HTR-8/SVneo (cell line): ENCODE measurements around the gene TMEM145.

Experiments used
- DNase-seq: peaks from one replicate; pipeline ENCODE4 v3.0.0; 2011; ENCODE audit warnings: low spot score, mixed read lengths; ENCODE audit not compliant: insufficient read length
- FAIRE-seq: peaks from 2 replicates; lab custom pipeline; 2011; peaks lifted over from hg19 to GRCh38; lab: Jason Lieb, UNC

TMEM145 gene

GRCh38 chr19:42353341-42354015 lies 40.4 kb downstream of the TMEM145 start:
- FAIRE-seq: no peak
- DNase-seq: no peak

- FAIRE-seq (no peak), DNase-seq (no peak)
Observed at GRCh38 chr19:42355896-42356295, 42.8 kb downstream of the TMEM145 start.

DNA sequence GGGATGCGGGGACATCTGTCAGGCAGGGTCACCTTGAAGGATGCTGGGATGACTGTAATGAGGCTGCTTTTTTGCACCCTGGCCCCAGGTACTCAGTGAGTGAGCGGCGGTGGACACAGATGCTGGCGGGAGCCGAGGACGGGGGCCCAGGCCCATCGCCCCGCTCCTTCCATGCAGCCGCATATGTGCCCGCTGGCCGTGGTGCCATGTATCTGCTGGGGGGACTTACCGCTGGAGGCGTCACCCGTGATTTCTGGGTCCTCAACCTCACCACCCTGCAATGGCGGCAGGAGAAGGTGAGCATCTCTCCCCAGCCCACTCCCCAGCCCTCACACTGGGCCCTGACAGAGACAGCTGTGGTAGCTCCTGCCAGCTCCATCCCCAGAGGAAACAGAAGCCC lies 43.6 kb downstream of the TMEM145 start:
- FAIRE-seq (no peak), DNase-seq (no peak)

- no peak for DNase-seq
- FAIRE-seq: no peak
Observed at GRCh38 chr19:42357290-42357689, 44.2 kb downstream of the TMEM145 start.

DNA sequence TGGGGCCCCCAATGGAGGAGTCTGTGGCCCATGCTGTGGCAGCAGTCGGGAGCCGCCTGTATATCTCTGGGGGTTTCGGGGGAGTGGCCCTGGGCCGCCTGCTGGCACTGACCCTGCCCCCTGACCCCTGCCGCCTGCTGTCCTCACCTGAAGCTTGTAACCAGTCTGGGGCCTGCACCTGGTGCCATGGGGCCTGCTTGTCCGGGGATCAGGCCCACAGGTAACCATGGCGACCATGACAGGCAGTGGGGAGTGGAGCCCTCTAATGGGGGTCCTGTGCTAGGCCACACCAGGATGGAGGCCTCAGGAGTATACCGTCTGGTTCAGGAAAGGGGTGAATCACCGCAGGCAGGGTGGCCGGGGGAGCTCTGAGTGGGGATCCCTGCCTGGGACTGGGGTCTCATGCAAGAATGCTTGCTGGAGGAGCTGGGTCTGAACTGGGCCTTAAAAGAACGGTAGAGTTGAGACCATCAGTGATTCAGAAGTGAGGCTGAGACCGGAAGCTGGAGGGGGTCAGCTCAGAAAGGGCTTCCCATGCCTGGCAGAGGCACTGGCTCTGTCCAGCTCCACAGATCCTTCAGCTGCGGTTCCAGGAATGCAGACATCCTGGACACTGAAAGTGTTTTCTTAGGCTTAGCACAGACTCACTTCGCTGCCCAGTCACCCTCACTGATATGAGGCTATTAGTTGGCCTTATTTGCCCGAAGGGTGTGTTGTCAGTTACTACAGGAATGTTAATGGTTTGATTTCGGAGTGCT lies 47.9 kb downstream of the TMEM145 start:
- no peak for FAIRE-seq
- DNase-seq: no peak

DNA sequence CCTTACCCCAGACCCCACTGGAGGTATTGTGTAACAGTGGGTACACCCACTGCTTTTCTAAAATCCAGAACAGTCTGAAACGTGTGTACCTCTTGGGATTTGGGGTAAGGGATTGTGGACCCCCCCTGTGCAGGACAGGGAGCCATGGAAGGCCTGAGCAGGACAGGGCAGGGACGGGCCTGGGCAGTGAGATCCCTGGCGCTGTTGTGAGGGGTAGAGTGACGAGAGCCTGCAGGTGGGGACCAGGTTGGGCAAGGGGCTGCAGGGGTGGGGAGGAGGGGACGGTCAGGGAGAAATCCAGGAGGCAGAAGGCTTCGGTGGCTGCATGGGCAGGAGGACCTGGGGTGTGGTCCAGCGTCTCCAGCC lies 48.4 kb downstream of the TMEM145 start:
- DNase-seq (no peak), FAIRE-seq (no peak)

DNA sequence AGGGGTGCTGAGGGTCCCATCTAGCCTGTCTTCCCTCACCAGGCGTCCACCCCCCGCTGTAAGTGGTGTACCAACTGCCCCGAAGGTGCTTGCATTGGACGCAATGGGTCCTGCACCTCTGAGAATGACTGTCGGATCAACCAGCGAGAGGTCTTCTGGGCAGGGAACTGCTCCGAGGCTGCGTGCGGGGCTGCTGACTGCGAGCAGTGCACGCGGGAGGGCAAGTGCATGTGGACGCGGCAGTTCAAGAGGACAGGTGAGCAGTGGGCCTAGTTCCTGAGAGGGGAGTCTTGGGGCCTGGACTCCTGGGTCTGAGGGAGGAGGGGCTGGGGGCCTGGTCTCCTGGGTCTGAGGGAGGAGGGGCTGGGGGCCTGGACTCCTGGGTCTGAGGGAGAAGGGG lies 49.2 kb downstream of the TMEM145 start:
- DNase-seq (no peak), FAIRE-seq (no peak)

DNA sequence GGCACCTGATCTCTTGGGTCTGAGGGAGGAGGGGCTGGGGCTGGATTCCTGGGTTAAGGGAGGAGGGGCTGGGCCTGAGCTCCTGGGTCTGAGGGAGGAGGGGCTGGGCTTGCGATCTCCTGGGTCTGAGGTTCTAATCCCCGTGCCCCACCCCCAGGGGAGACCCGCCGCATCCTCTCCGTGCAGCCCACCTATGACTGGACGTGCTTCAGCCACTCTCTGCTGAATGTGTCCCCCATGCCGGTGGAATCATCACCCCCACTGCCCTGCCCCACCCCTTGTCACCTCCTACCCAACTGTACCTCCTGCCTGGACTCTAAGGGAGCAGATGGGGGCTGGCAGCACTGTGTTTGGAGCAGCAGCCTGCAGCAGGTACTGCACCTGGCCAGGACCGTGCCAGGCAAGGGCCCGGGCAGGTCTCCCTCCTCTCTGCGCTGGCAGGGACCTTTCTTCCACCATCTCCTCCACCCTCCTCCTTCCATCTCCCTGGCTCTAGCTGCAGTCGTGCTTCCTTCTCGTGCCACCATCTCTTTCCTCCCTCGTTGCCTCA lies 49.9 kb downstream of the TMEM145 start:
- FAIRE-seq (no peak), DNase-seq (no peak)

- peak; percentile 44 for FAIRE-seq
- DNase-seq: no peak
Observed at GRCh38 chr19:42363614-42364346, 50.7 kb downstream of the TMEM145 start.

DNA sequence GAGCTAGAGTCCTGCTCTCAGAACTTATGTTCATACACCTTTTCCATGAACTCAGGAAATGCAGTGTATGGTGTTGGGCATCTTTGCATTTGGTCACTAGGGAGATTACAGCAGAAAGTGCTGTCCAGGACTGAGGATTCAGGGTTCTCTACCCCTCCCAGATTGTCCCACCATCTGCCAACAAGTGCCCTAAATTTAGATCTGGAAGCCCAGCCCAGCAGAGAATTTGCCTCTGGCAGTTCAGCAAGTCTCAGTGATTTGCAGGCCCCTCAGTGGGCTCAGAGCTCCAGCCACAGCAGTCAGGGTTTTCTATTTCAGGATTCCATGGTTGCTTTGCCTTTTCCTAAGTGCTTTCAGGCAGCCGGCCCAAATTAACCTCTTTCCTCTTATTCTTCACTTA lies 53.6 kb downstream of the TMEM145 start:
- DNase-seq (no peak), FAIRE-seq (no peak)

DNA sequence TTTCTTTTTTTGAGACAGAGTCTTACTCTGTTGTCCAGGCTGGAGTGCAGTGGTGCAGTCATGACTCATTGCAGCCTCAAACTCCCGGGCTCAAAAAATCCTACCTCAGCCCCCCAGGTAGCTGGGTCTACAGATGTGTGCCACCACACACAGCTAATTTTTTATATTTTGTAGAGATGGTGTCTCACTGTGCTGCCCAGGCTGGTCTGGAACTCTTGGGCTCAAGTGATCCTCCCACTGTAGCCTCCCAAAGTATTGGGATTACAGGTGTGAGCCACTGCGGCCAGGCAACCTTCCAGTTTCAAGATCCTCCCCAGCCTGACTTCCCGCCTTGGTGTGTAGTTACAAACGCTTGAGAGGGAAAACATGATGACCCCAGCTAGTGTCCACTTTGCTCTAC lies 54.8 kb downstream of the TMEM145 start:
- DNase-seq (no peak), FAIRE-seq (no peak)

DNA sequence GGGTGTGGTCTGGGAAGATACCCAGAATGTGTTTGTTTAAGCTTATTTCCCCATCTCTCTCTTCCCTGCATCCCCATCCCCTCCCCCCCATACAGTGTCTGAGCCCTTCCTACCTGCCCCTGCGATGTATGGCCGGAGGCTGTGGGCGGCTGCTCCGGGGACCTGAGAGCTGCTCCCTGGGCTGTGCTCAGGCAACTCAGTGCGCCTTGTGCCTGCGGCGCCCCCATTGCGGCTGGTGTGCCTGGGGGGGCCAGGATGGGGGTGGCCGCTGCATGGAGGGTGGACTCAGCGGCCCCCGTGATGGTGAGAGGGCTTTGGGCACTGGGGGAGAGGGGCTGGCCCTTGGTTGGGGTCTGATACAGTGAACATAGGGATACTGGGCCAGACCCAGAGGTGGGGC lies 55.3 kb downstream of the TMEM145 start:
- DNase-seq: no peak
- FAIRE-seq: no peak

- FAIRE-seq: no peak
Observed at GRCh38 chr19:42368765-42369164, 55.7 kb downstream of the TMEM145 start.

GRCh38 chr19:42369433-42370067 lies 56.4 kb downstream of the TMEM145 start:
- FAIRE-seq (no peak), DNase-seq (no peak)

More at GRCh38 chr19:42368765-42369164, 55.7 kb downstream of the TMEM145 start:
- no peak for DNase-seq

GRCh38 chr19:42370068-42370520 lies 57.0 kb downstream of the TMEM145 start:
- no peak for DNase-seq

DNA sequence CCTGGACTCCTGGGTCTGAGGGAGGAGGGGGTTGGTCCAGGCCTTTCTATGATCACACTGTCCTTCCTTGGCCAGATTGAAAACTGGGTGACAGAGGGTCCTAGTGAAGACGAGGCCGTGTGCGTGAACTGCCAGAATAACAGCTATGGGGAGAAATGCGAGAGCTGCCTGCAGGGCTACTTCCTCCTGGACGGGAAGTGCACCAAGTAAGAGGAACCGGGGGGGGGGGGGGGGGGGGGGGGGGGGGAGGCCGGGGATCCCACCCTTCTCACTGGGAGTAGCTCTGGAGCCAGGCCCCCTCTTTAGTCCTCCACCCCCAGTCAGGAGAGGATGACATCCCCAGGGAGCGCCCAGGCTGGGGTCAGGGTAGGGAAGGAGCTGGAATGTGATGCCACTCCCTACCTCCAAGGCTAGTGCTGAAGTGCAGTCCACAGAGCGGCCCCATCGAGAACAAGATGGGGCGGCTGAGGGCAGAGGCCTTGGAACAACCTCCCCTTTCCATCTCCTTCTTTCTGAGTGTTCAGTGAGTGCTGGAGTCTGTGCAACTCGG lies 57.6 kb downstream of the TMEM145 start:
- DNase-seq (no peak), FAIRE-seq (no peak)

More at GRCh38 chr19:42370068-42370520, 57.0 kb downstream of the TMEM145 start:
- no peak for FAIRE-seq
